ENCODE measurements around the gene PLPP1.

The PLPP1 gene

GRCh38 chr5:55415071-55415470 lies 119.7 kb downstream of the PLPP1 start:
- no peaks in the 10 kb centered on the region for H3K9me3 ChIP-seq (ENCODE audit: control insufficient read depth, low read length)
- no peak for TF ChIP-seq CTCF (IDR thresholded peaks at IDR 0.05)

DNA sequence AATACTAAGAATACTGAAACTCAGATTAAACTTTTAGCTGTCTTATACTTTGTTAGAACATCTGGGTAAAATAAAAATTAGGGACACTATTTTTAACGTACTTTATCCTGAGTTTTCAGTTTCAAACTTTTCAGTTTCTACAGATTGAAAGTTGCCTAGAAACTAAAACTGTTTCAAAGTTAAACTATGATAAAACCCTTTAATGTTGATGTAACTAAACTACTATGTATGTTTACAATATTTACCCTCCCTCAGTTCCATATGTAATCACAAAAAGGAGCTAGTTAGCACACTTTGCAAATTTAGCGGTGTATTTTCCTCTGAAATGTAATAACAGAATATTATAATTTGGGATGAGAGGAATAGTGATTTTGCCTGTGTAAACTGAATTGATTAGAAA lies 121.1 kb downstream of the PLPP1 start:
- Histone ChIP-seq H3K4me2 (ENCODE audit: low read length) (no peak overlapping the region), H3K9me3 (ENCODE audit: control insufficient read depth, low read length) (no peaks in the 10 kb centered on the region), H3K27ac (no peak overlapping the region), H2AFZ (no peak overlapping the region), H3K36me3 (ENCODE audit: control insufficient read depth, insufficient read depth, low read length) (no peaks in the 10 kb centered on the region), H3K27me3 (ENCODE audit: control insufficient read depth, insufficient read depth, low read length) (no peaks in the 10 kb centered on the region), H3K4me3 (ENCODE audit: low read depth, low read length) (no peak overlapping the region), H3K79me2 (no peaks in the 10 kb centered on the region), H3K4me1 (no peaks in the 10 kb centered on the region), H3K9ac (no peak overlapping the region)
- TF ChIP-seq CTCF (IDR thresholded peaks at IDR 0.05), result no peak

More at GRCh38 chr5:55415071-55415470, 119.7 kb downstream of the PLPP1 start:
- no peaks in the 10 kb centered on the region for H3K36me3 ChIP-seq (ENCODE audit: control insufficient read depth, insufficient read depth, low read length)
- no peak overlapping the region for H3K9ac ChIP-seq
- no peak overlapping the region for H3K4me3 ChIP-seq (ENCODE audit: low read depth, low read length)
- no peak overlapping the region for H2AFZ ChIP-seq
- H3K4me1 ChIP-seq, result no peaks in the 10 kb centered on the region
- H3K4me2 ChIP-seq (ENCODE audit: low read length), result no peak overlapping the region
- no peaks in the 10 kb centered on the region for H3K27me3 ChIP-seq (ENCODE audit: control insufficient read depth, insufficient read depth, low read length)
- no peaks in the 10 kb centered on the region for H3K79me2 ChIP-seq
- H3K27ac ChIP-seq, result no peak overlapping the region

DNA sequence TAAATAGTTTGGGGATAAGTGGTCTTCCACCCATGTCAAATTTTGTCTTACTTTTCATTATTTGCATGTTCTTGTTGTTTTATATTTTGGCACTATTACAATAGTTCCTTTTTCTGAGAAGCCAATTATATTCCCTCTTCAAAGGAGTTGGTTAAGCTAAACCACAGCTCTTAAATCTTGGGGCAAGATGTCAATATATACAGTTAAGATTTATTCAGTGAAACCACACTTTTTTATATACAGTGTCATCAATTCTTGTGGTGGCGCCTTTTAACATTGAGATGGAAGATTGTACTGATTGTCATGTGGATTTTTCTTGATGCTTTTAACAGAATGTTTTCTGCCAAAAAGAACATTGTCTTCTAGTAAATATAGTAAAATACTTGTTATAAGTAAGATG lies 122.9 kb downstream of the PLPP1 start:
- no peak for TF ChIP-seq CTCF (IDR thresholded peaks at IDR 0.05)
- Histone ChIP-seq H3K4me3 (ENCODE audit: low read depth, low read length) (no peak overlapping the region), H3K36me3 (ENCODE audit: control insufficient read depth, insufficient read depth, low read length) (no peaks in the 10 kb centered on the region), H3K4me2 (ENCODE audit: low read length) (no peak overlapping the region), H3K9ac (no peak overlapping the region), H3K27me3 (ENCODE audit: control insufficient read depth, insufficient read depth, low read length) (no peaks in the 10 kb centered on the region), H2AFZ (no peak overlapping the region), H3K79me2 (no peaks in the 10 kb centered on the region), H3K9me3 (ENCODE audit: control insufficient read depth, low read length) (no peaks in the 10 kb centered on the region), H3K27ac (no peak overlapping the region), H3K4me1 (no peaks in the 10 kb centered on the region)

DNA sequence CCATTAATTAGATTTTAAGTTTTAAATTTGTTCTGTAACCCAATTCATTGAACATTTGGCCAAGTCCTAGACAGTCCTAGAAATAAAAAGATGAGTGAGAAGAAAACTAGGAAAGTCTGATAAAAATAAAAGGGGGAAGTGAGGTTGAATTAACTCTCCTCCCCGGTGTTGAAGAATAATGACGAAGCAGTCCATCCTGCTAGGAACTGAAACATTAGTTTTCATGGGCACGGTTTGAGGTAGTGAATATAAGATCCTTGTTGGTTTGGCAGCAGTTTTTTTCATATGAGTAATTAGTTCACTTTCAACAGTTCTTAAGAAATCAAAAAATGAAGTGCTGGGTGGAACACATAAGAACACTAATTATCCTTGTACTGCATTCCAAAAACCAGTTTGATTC lies 123.9 kb downstream of the PLPP1 start:
- H3K4me3 ChIP-seq (ENCODE audit: low read depth, low read length), result no peak overlapping the region
- no peak for TF ChIP-seq CTCF (IDR thresholded peaks at IDR 0.05)
- H3K79me2 ChIP-seq, result no peaks in the 10 kb centered on the region
- H3K4me2 ChIP-seq (ENCODE audit: low read length), result no peak overlapping the region
- no peaks in the 10 kb centered on the region for H3K4me1 ChIP-seq
- H3K27me3 ChIP-seq (ENCODE audit: control insufficient read depth, insufficient read depth, low read length), result no peaks in the 10 kb centered on the region
- H3K9me3 ChIP-seq (ENCODE audit: control insufficient read depth, low read length), result no peaks in the 10 kb centered on the region
- H3K27ac ChIP-seq, result no peak overlapping the region
- H2AFZ ChIP-seq, result no peak overlapping the region
- no peak overlapping the region for H3K9ac ChIP-seq
- no peaks in the 10 kb centered on the region for H3K36me3 ChIP-seq (ENCODE audit: control insufficient read depth, insufficient read depth, low read length)

- Histone ChIP-seq H3K4me2 (ENCODE audit: low read length) (no peak overlapping the region), H3K36me3 (ENCODE audit: control insufficient read depth, insufficient read depth, low read length) (no peaks in the 10 kb centered on the region), H3K4me1 (no peaks in the 10 kb centered on the region), H3K9me3 (ENCODE audit: control insufficient read depth, low read length) (no peaks in the 10 kb centered on the region), H2AFZ (no peak overlapping the region), H3K79me2 (no peaks in the 10 kb centered on the region), H3K27ac (no peak overlapping the region), H3K4me3 (ENCODE audit: low read depth, low read length) (no peak overlapping the region), H3K9ac (no peak overlapping the region), H3K27me3 (ENCODE audit: control insufficient read depth, insufficient read depth, low read length) (no peaks in the 10 kb centered on the region)
- TF ChIP-seq CTCF (IDR thresholded peaks at IDR 0.05), result no peak
Observed at GRCh38 chr5:55409775-55410174, 125.0 kb downstream of the PLPP1 start.

Measured in parathyroid adenoma (tissue), 2 donors.